SU-DHL-6 (cell line): ENCODE data around the gene NOPCHAP1.

Experiments used
- H2AFZ ChIP-seq: fragments of 200-600 bp; sonication (generic); 2 replicates; pipeline ENCODE4 v1.6.1; 2014; ENCODE audit warnings: low read depth, mild to moderate bottlenecking, moderate library complexity, mixed read lengths, antibody characterized with exemption, low read length; ENCODE audit not compliant: severe bottlenecking
- H3F3A ChIP-seq: fragments of 200-600 bp; shearing (Covaris generic); 2 replicates; pipeline ENCODE4 v1.6.0; 2016; ENCODE audit warnings: antibody characterized with exemption, mild to moderate bottlenecking; ENCODE audit not compliant: insufficient read depth
- H3K27ac ChIP-seq: fragments of 200-600 bp; sonication (generic); 2 replicates; pipeline ENCODE4 v1.5.1; 2016; ENCODE audit warnings: low read depth, mild to moderate bottlenecking, low read length, moderate library complexity, mixed read lengths
- H3K27me3 ChIP-seq: fragments of 200-600 bp; sonication (generic), shearing (Covaris generic); 2 replicates; pipeline ENCODE4 v1.6.0; 2014; ENCODE audit warnings: mild to moderate bottlenecking, low read length
- H3K36me3 ChIP-seq: fragments of 200-600 bp; sonication (generic); 2 replicates; pipeline ENCODE4 v1.6.1; 2014; ENCODE audit warnings: mild to moderate bottlenecking, low read length, mixed read lengths
- H3K4me2 ChIP-seq: fragments of 300-600, 200-600 bp; shearing (Covaris generic), sonication (generic); 2 replicates; pipeline ENCODE4 v1.6.0; 2014; ENCODE audit warnings: low read length, low read depth, mild to moderate bottlenecking; ENCODE audit not compliant: poor library complexity, severe bottlenecking
- H3K4me3 ChIP-seq: fragments of 200-600 bp; sonication (generic); 2 replicates; pipeline ENCODE4 v1.5.1; 2014; ENCODE audit warnings: antibody characterized with exemption, low read length, mild to moderate bottlenecking, mixed read lengths; ENCODE audit not compliant: insufficient read depth, poor library complexity, severe bottlenecking
- H3K79me2 ChIP-seq: fragments of 200-600 bp; sonication (generic); 2 replicates; pipeline ENCODE4 v1.6.1; 2014; ENCODE audit warnings: mild to moderate bottlenecking, low read length, moderate library complexity; ENCODE audit not compliant: insufficient read depth
- H3K9ac ChIP-seq: fragments of 200-600 bp; sonication (generic); 2 replicates; pipeline ENCODE4 v1.7.0; 2014; ENCODE audit warnings: mild to moderate bottlenecking, low read length
- H3K9me2 ChIP-seq: fragments of 200-600 bp; sonication (generic); replicated peaks from 2 replicates; pipeline ENCODE4 v1.6.1; 2014; ENCODE audit warnings: low read length; ENCODE audit not compliant: insufficient read depth
- H3K9me3 ChIP-seq: fragments of 200-600 bp; sonication (generic); 2 replicates; pipeline ENCODE4 v1.6.1; 2014; ENCODE audit warnings: low read length, mixed read lengths; ENCODE audit not compliant: insufficient read depth
- H4K20me1 ChIP-seq: fragments of 200-600 bp; sonication (generic); 2 replicates; pipeline ENCODE4 v1.6.1; 2014; ENCODE audit warnings: low read depth, mild to moderate bottlenecking, antibody characterized with exemption, low read length, moderate library complexity, mixed read lengths
- EZH2phosphoT487 ChIP-seq: fragments of 200-600 bp; sonication (generic), shearing (Covaris generic); conservative IDR thresholded peaks from 2 replicates; pipeline ENCODE4 v1.6.1; 2018; ENCODE audit warnings: mild to moderate bottlenecking, antibody characterized with exemption, low read length, moderate library complexity, mixed read lengths
- TF ChIP-seq, protein P1 (sequence below): fragments of 200-600 bp; sonication (generic); IDR thresholded peaks from one replicate; pipeline ENCODE4 v1.5.1; 2017; ENCODE audit warnings: antibody characterized with exemption, mild to moderate bottlenecking, low read length, moderate library complexity; ENCODE audit not compliant: insufficient read depth, poor library complexity, severe bottlenecking

NOPCHAP1 gene

DNA sequence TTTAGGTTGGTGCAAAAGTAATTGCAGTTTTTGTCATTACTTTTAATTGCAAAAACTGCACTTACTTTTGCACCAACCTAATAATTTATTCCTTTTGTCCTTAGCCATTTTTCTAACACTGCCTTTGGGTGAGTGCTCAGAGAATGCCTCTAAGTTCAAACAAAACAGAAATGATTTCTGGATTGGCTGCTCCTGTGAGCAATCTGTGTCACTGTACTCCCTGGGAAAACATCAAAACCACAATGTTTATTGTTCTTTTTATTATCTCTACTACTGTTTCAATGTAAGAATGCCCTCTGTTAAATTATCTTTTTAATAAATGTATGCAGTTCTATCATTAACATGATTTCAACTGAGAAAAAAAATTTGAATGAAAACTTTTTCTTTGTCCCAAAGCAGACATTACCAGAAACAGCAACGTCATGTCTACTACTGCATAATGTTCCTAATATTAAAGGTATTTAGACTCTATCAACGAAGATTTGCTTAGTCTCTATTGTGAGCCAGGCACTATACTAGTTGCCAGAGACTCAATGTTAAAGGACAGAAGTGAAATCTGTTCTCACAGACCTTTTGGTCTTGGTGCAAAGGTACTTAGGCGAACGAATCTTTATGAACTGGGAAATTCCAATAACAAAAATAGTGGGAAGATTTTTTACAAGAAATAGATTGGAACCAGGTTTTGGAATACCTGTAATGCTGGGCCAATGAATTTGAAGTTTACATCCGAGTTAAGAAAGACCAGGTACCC lies 34.2 kb upstream of the NOPCHAP1 start:
- Histone ChIP-seq H4K20me1 (no peaks in the 10 kb centered on the region), H3K9me3 (no peaks in the 10 kb centered on the region), H3K27ac (no peak overlapping the region), H3K36me3 (no peaks in the 10 kb centered on the region), H3K9me2 (no peaks in the 10 kb centered on the region), H3K4me2 (no peak overlapping the region), H3K27me3 (no peaks in the 10 kb centered on the region), H2AFZ (no peak overlapping the region), H3K4me3 (no peak overlapping the region), H3F3A (peaks cover 2% of the 10 kb centered on the region), H3K9ac (no peak overlapping the region), H3K79me2 (no peaks in the 10 kb centered on the region; the same call in 1 of the 2 replicates)
- TF ChIP-seq, protein P1, sequence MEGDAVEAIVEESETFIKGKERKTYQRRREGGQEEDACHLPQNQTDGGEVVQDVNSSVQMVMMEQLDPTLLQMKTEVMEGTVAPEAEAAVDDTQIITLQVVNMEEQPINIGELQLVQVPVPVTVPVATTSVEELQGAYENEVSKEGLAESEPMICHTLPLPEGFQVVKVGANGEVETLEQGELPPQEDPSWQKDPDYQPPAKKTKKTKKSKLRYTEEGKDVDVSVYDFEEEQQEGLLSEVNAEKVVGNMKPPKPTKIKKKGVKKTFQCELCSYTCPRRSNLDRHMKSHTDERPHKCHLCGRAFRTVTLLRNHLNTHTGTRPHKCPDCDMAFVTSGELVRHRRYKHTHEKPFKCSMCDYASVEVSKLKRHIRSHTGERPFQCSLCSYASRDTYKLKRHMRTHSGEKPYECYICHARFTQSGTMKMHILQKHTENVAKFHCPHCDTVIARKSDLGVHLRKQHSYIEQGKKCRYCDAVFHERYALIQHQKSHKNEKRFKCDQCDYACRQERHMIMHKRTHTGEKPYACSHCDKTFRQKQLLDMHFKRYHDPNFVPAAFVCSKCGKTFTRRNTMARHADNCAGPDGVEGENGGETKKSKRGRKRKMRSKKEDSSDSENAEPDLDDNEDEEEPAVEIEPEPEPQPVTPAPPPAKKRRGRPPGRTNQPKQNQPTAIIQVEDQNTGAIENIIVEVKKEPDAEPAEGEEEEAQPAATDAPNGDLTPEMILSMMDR: no peak
- TF ChIP-seq EZH2phosphoT487: no peak

DNA sequence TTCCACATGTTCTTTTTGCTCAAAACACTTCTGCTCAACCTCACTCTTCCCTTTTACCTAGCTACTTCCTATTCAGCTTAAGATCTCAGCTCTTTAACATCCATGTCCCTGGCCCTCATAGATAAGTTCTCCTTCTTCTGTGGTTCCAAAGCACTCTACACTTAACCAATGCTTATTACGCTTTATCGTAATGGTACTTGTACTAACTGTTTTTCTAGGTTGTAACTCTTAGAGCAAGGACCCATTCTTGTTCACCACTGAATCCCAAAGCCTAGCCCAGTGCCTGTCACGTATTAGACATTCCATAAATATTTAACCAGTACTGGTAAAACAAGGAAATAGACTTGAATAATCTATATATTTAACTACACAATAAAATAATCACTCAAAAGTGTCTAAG lies 33.3 kb upstream of the NOPCHAP1 start:
- no peaks in the 10 kb centered on the region for H4K20me1 ChIP-seq
- no peaks in the 10 kb centered on the region for H3K9me3 ChIP-seq
- H3K27ac ChIP-seq: no peak overlapping the region
- H3K9me2 ChIP-seq: no peaks in the 10 kb centered on the region
- no peak overlapping the region for H3K9ac ChIP-seq
- no peak for TF ChIP-seq EZH2phosphoT487
- TF ChIP-seq, protein P1: no peak
- no peaks in the 10 kb centered on the region for H3K36me3 ChIP-seq
- no peaks in the 10 kb centered on the region for H3K27me3 ChIP-seq
- H3K4me3 ChIP-seq: no peak overlapping the region
- H2AFZ ChIP-seq: no peak overlapping the region
- no peak overlapping the region for H3K4me2 ChIP-seq
- no peaks in the 10 kb centered on the region; the same call in 1 of the 2 replicates for H3K79me2 ChIP-seq
- H3F3A ChIP-seq: peaks cover 7% of the 10 kb centered on the region

DNA sequence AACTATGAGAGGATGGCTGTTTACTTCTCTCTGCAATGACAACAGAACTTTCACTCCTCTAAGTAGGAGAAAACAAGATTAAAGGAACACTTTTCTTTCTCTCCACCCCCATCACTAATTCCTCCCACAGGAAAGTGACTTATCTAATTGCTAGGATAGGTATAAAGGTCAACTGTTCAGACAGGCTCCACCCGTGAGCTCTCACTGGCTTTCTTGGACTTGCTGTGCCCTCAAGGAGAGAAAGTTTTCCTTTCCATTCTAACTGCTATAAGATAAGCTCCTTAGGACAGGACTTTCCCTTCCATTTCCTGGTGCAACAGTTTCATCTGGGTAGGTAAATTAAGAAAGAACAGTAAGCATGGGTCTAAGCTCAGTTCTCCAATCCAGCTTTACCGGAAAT lies 32.8 kb upstream of the NOPCHAP1 start:
- Histone ChIP-seq H3K27ac (no peak overlapping the region), H3K9ac (no peak overlapping the region), H3K27me3 (no peaks in the 10 kb centered on the region), H3K4me2 (no peak overlapping the region), H3F3A (peaks cover 7% of the 10 kb centered on the region), H3K4me3 (no peak overlapping the region), H3K36me3 (no peaks in the 10 kb centered on the region), H3K79me2 (no peaks in the 10 kb centered on the region), H4K20me1 (no peaks in the 10 kb centered on the region), H3K9me3 (no peaks in the 10 kb centered on the region), H3K9me2 (no peaks in the 10 kb centered on the region), H2AFZ (no peak overlapping the region)
- no peak for TF ChIP-seq EZH2phosphoT487
- TF ChIP-seq, protein P1: no peak
